IMR-90 (cell line): Measurements from ENCODE around the gene APCDD1. TPM values are rescaled to one million over a fixed set of nuclear protein-coding genes. Genes with fewer than 3 reads are reported as not detected.

Experiments used
- ATAC-seq: fragments of 200-7000 bp; cut with Tn5 transposase; 2 replicates; pipeline ENCODE4 v1.9.1; 2020; ENCODE audit warnings: low read depth, mild to moderate bottlenecking, moderate library complexity
- BruUV-seq: library from RNA; stranded (reverse); fragments of 400-500 nt; replicated peaks from 2 replicates; lab custom pipeline; 2021; lab: Mats Ljungman, UMichigan
- CTCF ChIA-PET: fragments of 300-600 bp; formaldehyde crosslinking; extraction: SDS; loops from one replicate; lab custom pipeline; 2021; ENCODE audit warnings: antibody characterized with exemption; lab: Yijun Ruan, JAX
- POLR2A ChIA-PET: fragments of 300-600 bp; sonication (Branson Sonifier 250); formaldehyde crosslinking; loops from one replicate; lab custom pipeline; 2022; ENCODE audit warnings: antibody characterized with exemption; ENCODE audit not compliant: unreplicated experiment; lab: Charles Lee
- DNase-seq: peaks from one replicate; pipeline ENCODE4 v3.0.0; 2013
- H2AFZ ChIP-seq: replicated peaks from 2 replicates; pipeline ENCODE3; 2013; ENCODE audit warnings: low read length, mild to moderate bottlenecking; ENCODE audit not compliant: poor library complexity
- H2AK5ac ChIP-seq: 2 replicates; pipeline ENCODE4 v1.6.1; 2013; ENCODE audit warnings: low read depth, low read length, inconsistent platforms
- H2AK9ac ChIP-seq: replicated peaks from 2 replicates; pipeline ENCODE3; 2013; ENCODE audit warnings: mild to moderate bottlenecking, low read depth, low read length, moderate library complexity; ENCODE audit not compliant: poor library complexity
- H2BK120ac ChIP-seq: 2 replicates; pipeline ENCODE4 v1.6.1; 2013; ENCODE audit warnings: low read depth, low read length, inconsistent platforms
- H2BK15ac ChIP-seq: 3 replicates; pipeline ENCODE4 v1.6.1; 2013; ENCODE audit warnings: low read depth, low read length, inconsistent platforms
- H2BK20ac ChIP-seq: 2 replicates; pipeline ENCODE4 v1.6.1; 2013; ENCODE audit warnings: low read depth, mild to moderate bottlenecking, inconsistent platforms, low read length, moderate library complexity
- H2BK5ac ChIP-seq: 2 replicates; pipeline ENCODE4 v1.6.1; 2013; ENCODE audit warnings: mild to moderate bottlenecking, low read depth, low read length, inconsistent platforms; ENCODE audit not compliant: poor library complexity, severe bottlenecking
- H3K14ac ChIP-seq: replicated peaks from 2 replicates; pipeline ENCODE4 v1.6.1; 2013; ENCODE audit warnings: low read depth, low read length, inconsistent platforms
- H3K18ac ChIP-seq: 2 replicates; pipeline ENCODE4 v1.6.1; 2013; ENCODE audit warnings: low read depth, low read length, control low read depth
- H3K23ac ChIP-seq: 2 replicates; pipeline ENCODE4 v1.6.1; 2013; ENCODE audit warnings: low read depth, low read length, inconsistent platforms
- H3K27ac ChIP-seq: 2 replicates; pipeline ENCODE4 v1.5.1; 2013; ENCODE audit warnings: mild to moderate bottlenecking, control low read depth, low read length; ENCODE audit not compliant: insufficient read depth
- H3K27me3 ChIP-seq: 2 replicates; pipeline ENCODE4 v1.6.1; 2013; ENCODE audit warnings: low read length; ENCODE audit not compliant: control insufficient read depth, insufficient read depth
- H3K36me3 ChIP-seq: 2 replicates; pipeline ENCODE4 v1.6.1; 2013; ENCODE audit warnings: low read length, mixed read lengths; ENCODE audit not compliant: control insufficient read depth, insufficient read depth
- H3K4ac ChIP-seq: 2 replicates; pipeline ENCODE4 v1.6.1; 2013; ENCODE audit warnings: low read depth, low read length, inconsistent platforms
- H3K4me1 ChIP-seq: 2 replicates; pipeline ENCODE4 v1.6.1; 2013; ENCODE audit warnings: low read length, mixed read lengths; ENCODE audit not compliant: control insufficient read depth, insufficient read depth
- H3K4me2 ChIP-seq: 2 replicates; pipeline ENCODE4 v1.6.1; 2013; ENCODE audit warnings: low read depth, mild to moderate bottlenecking, control low read depth, low read length, moderate library complexity
- H3K4me3 ChIP-seq: 2 replicates; pipeline ENCODE4 v1.5.1; 2013; ENCODE audit warnings: low read depth, mild to moderate bottlenecking, control low read depth, low read length, moderate library complexity; ENCODE audit not compliant: insufficient read depth
- H3K56ac ChIP-seq: 2 replicates; pipeline ENCODE4 v1.6.1; 2013; ENCODE audit warnings: low read length, inconsistent platforms; ENCODE audit not compliant: insufficient read depth; ENCODE audit errors: extremely low read depth
- H3K79me1 ChIP-seq, 2 experiments: 2 replicates each; pipeline ENCODE4 v1.6.1; 2013; ENCODE audit warnings: low read length in 2 of 2, inconsistent platforms in 1 of 2, low read depth in 1 of 2
- H3K9ac ChIP-seq: 2 replicates; pipeline ENCODE4 v1.6.1; 2013; ENCODE audit warnings: low read depth, low read length, control low read depth
- H3K9me1 ChIP-seq: 2 replicates; pipeline ENCODE4 v1.6.1; 2013; ENCODE audit warnings: low read length, inconsistent platforms; ENCODE audit not compliant: insufficient read depth
- H3K9me3 ChIP-seq: 2 replicates; pipeline ENCODE4 v1.6.1; 2013; ENCODE audit warnings: low read length; ENCODE audit not compliant: control insufficient read depth, insufficient read depth
- H4K20me1 ChIP-seq: 2 replicates; pipeline ENCODE4 v1.6.1; 2013; ENCODE audit warnings: low read length, inconsistent platforms; ENCODE audit not compliant: insufficient read depth
- H4K5ac ChIP-seq: 2 replicates; pipeline ENCODE4 v1.6.1; 2013; ENCODE audit warnings: mild to moderate bottlenecking, low read depth, low read length, control low read depth
- H4K8ac ChIP-seq, 2 experiments: 2 replicates each; pipeline ENCODE4 v1.6.1; 2013; ENCODE audit warnings: low read depth in 2 of 2, low read length in 2 of 2, control low read depth in 1 of 2, inconsistent platforms in 1 of 2
- H4K91ac ChIP-seq: 2 replicates; pipeline ENCODE4 v1.6.1; 2013; ENCODE audit warnings: low read depth, low read length, inconsistent platforms; ENCODE audit not compliant: insufficient read depth
- BHLHE40 ChIP-seq: fragments of 150-350 bp; IDR thresholded peaks from 2 replicates; pipeline ENCODE4 v1.6.1; 2016; ENCODE audit warnings: mild to moderate bottlenecking, low read depth, low read length
- CEBPB ChIP-seq: IDR thresholded peaks from 2 replicates; pipeline ENCODE4 v1.6.1; 2012; ENCODE audit warnings: low read depth, low read length, improper control_type of control experiment
- CTCF ChIP-seq: conservative IDR thresholded peaks from 2 replicates; pipeline ENCODE4 v1.5.1; 2012; ENCODE audit warnings: mild to moderate bottlenecking, low read depth, low read length, improper control_type of control experiment
- ELK1 ChIP-seq: fragments of 150-350 bp; IDR thresholded peaks from 2 replicates; pipeline ENCODE4 v1.6.1; 2016; ENCODE audit warnings: low read depth, mild to moderate bottlenecking, low read length, moderate library complexity, borderline replicate concordance
- FOS ChIP-seq: fragments of 150-350 bp; IDR thresholded peaks from 2 replicates; pipeline ENCODE4 v1.6.1; 2016; ENCODE audit warnings: low read depth, low read length
- MAFK ChIP-seq: IDR thresholded peaks from 2 replicates; pipeline ENCODE4 v1.6.1; 2012; ENCODE audit warnings: low read depth, low read length, improper control_type of control experiment
- MXI1 ChIP-seq: IDR thresholded peaks from 2 replicates; pipeline ENCODE4 v1.6.1; 2012; ENCODE audit warnings: low read depth, mild to moderate bottlenecking, low read length, moderate library complexity, borderline replicate concordance
- NFE2L2 ChIP-seq: fragments of 150-350 bp; IDR thresholded peaks from 2 replicates; pipeline ENCODE4 v1.6.1; 2016; ENCODE audit warnings: low read depth, mild to moderate bottlenecking, low read length
- POLR2A ChIP-seq: IDR thresholded peaks from 2 replicates; pipeline ENCODE4 v1.6.1; 2012; ENCODE audit warnings: mild to moderate bottlenecking, low read depth, low read length
- RAD21 ChIP-seq: IDR thresholded peaks from 2 replicates; pipeline ENCODE4 v1.6.1; 2012; ENCODE audit warnings: low read length, improper control_type of control experiment
- RCOR1 ChIP-seq: IDR thresholded peaks from 2 replicates; pipeline ENCODE4 v1.6.1; 2012; ENCODE audit warnings: mild to moderate bottlenecking, low read length, improper control_type of control experiment; ENCODE audit not compliant: insufficient replicate concordance
- RFX5 ChIP-seq: IDR thresholded peaks from 2 replicates; pipeline ENCODE4 v1.8.0; 2012; ENCODE audit warnings: low read depth, mild to moderate bottlenecking, low read length, moderate library complexity
- SMC3 ChIP-seq: fragments of 150-350 bp; IDR thresholded peaks from 2 replicates; pipeline ENCODE4 v1.6.1; 2016; ENCODE audit warnings: low read depth, mild to moderate bottlenecking, antibody characterized with exemption, low read length, moderate library complexity
- USF2 ChIP-seq: fragments of 150-350 bp; IDR thresholded peaks from 2 replicates; pipeline ENCODE4 v1.6.1; 2017; ENCODE audit warnings: mild to moderate bottlenecking, antibody characterized with exemption, low read length, low read depth
- WGBS, 2 experiments: methylation state at CpG; one replicate each; pipeline versions ENCODE4 v1.1.5 to v1.1.7; 2013; ENCODE audit warnings: missing lambda C conversion rate in 2 of 2; ENCODE audit not compliant: insufficient read length in 1 of 2; ENCODE audit errors: extremely low coverage in 2 of 2; 5-methylcytosine and 5-hydroxymethylcytosine counted together
- dilution Hi-C: fragments of 300-500 bp; cut with HindIII; formaldehyde crosslinking; loops from one replicate; pipeline ENCODE4 v1.14.3; 2018; ENCODE audit warnings: low sequenced_read_pairs; ENCODE audit not compliant: unreplicated experiment
- in situ Hi-C: fragments of 300-500 bp; cut with MboI; formaldehyde crosslinking; loops from 3 replicates; pipeline ENCODE4 v1.14.3; 2019; ENCODE audit warnings: low sequenced_read_pairs, inconsistent platforms, mixed read lengths
- intact Hi-C: fragments of 100-400 bp; cut with micrococcal nuclease; formaldehyde crosslinking; loops from 2 replicates; pipeline ENCODE4 v1.10.0; 2022
- polyA plus RNA-seq, 3 experiments: library from polyadenylated mRNA; depleted of rRNA; stranded (reverse); fragments of >200 nt; gene quantifications; 2 replicates each; pipeline ENCODE4 v1.2.3, GENCODE V29; 2012; ENCODE audit warnings: low replicate concordance in 1 of 3
- total RNA-seq: library from RNA; depleted of rRNA; stranded (reverse); fragments of >200 nt; gene quantifications from 2 replicates; pipeline ENCODE4 v1.2.3, GENCODE V29; 2012

Gene APCDD1
- total and polyA plus RNA-seq, 2 of the 4 experiments (the other 2 are of a cell fraction): 1.1 to 2.2 TPM

- H4K91ac ChIP-seq: no peak overlapping the region
- in situ Hi-C loops: no loop called here
- no peak overlapping the region for H2BK15ac ChIP-seq
- no peak overlapping the region for H4K5ac ChIP-seq
- H2AK9ac ChIP-seq: no peak overlapping the region
- H3K79me1 ChIP-seq: peaks cover 0 to 5% of the 10 kb centered on the region in 2 experiments; a peak in 1 of 4 replicates
- no peak overlapping the region for H2BK20ac ChIP-seq
- no peak overlapping the region for H2AK5ac ChIP-seq
- H3K9me1 ChIP-seq: 0 out of 2 replicates have a peak, but pooled peaks cover 4% of the 10 kb centered on the region
- H2BK120ac ChIP-seq: no peak overlapping the region
- H3K4ac ChIP-seq: no peak overlapping the region
- dilution Hi-C loops: no loop called here
- no peak overlapping the region for H4K8ac ChIP-seq
- H3K4me3 ChIP-seq: no peak overlapping the region
- H3K23ac ChIP-seq: no peak overlapping the region
- no peak for ATAC-seq
- no peak overlapping the region for H3K56ac ChIP-seq
- no peak for DNase-seq
- no TSS peak for BruUV-seq
- intact Hi-C loops: loop anchor here (10.0 kb wide), 1 partner anchor 476 kb away; no protein-coding TSS in a partner anchor
- H3K4me2 ChIP-seq: no peak overlapping the region
- no peak overlapping the region for H2BK5ac ChIP-seq
- no CpG with 5 or more reads among the region's 2 CpGs for WGBS, 2 experiments
- H3K36me3 ChIP-seq: no peaks in the 10 kb centered on the region
- H3K18ac ChIP-seq: no peak overlapping the region
- ChIA-PET POLR2A (no interaction called here), CTCF (no interaction called here)
- H3K9me3 ChIP-seq: no peaks in the 10 kb centered on the region
- TF ChIP-seq ELK1: no peak
- no peak for TF ChIP-seq USF2
- TF ChIP-seq BHLHE40: no peak
- no peak for TF ChIP-seq RFX5
- no peak for TF ChIP-seq POLR2A
- no peak for TF ChIP-seq NFE2L2
- no peak for TF ChIP-seq SMC3
- no peak for TF ChIP-seq FOS
- TF ChIP-seq CEBPB: no peak
- TF ChIP-seq RCOR1: no peak
- TF ChIP-seq MAFK: no peak
- TF ChIP-seq RAD21: no peak
- no peak for TF ChIP-seq CTCF
- TF ChIP-seq MXI1: no peak
- peaks cover 34% of the 10 kb centered on the region for H3K27me3 ChIP-seq
- no peak overlapping the region for H3K9ac ChIP-seq
- H3K14ac ChIP-seq: no peak overlapping the region
- no peaks in the 10 kb centered on the region for H4K20me1 ChIP-seq
- no peak overlapping the region for H3K27ac ChIP-seq
- no peak overlapping the region for H2AFZ ChIP-seq
- H3K4me1 ChIP-seq: peaks cover 2% of the 10 kb centered on the region; the same call in 1 of the 2 replicates
Observed at GRCh38 chr18:10450986-10451385, 3.4 kb upstream of the APCDD1 start.
